IMR-90 (cell line): ENCODE data around the gene NUDT5. TPM values are rescaled to one million over a fixed set of nuclear protein-coding genes. Genes with fewer than 3 reads are reported as not detected.

Source experiments
- ATAC-seq: fragments of 200-7000 bp; cut with Tn5 transposase; 2 replicates; pipeline ENCODE4 v1.9.1; 2020; ENCODE audit warnings: low read depth, mild to moderate bottlenecking, moderate library complexity
- BruUV-seq: library from RNA; stranded (reverse); fragments of 400-500 nt; replicated peaks from 2 replicates; lab custom pipeline; 2021; lab: Mats Ljungman, UMichigan
- CTCF ChIA-PET: fragments of 300-600 bp; formaldehyde crosslinking; extraction: SDS; loops from one replicate; lab custom pipeline; 2021; ENCODE audit warnings: antibody characterized with exemption; lab: Yijun Ruan, JAX
- POLR2A ChIA-PET: fragments of 300-600 bp; sonication (Branson Sonifier 250); formaldehyde crosslinking; loops from one replicate; lab custom pipeline; 2022; ENCODE audit warnings: antibody characterized with exemption; ENCODE audit not compliant: unreplicated experiment; lab: Charles Lee
- DNase-seq: peaks from one replicate; pipeline ENCODE4 v3.0.0; 2013
- H2AFZ ChIP-seq: replicated peaks from 2 replicates; pipeline ENCODE3; 2013; ENCODE audit warnings: low read length, mild to moderate bottlenecking; ENCODE audit not compliant: poor library complexity
- H2AK5ac ChIP-seq: 2 replicates; pipeline ENCODE4 v1.6.1; 2013; ENCODE audit warnings: low read depth, low read length, inconsistent platforms
- H2AK9ac ChIP-seq: replicated peaks from 2 replicates; pipeline ENCODE3; 2013; ENCODE audit warnings: mild to moderate bottlenecking, low read depth, low read length, moderate library complexity; ENCODE audit not compliant: poor library complexity
- H2BK120ac ChIP-seq: 2 replicates; pipeline ENCODE4 v1.6.1; 2013; ENCODE audit warnings: low read depth, low read length, inconsistent platforms
- H2BK15ac ChIP-seq: 3 replicates; pipeline ENCODE4 v1.6.1; 2013; ENCODE audit warnings: low read depth, low read length, inconsistent platforms
- H2BK20ac ChIP-seq: 2 replicates; pipeline ENCODE4 v1.6.1; 2013; ENCODE audit warnings: low read depth, mild to moderate bottlenecking, inconsistent platforms, low read length, moderate library complexity
- H2BK5ac ChIP-seq: 2 replicates; pipeline ENCODE4 v1.6.1; 2013; ENCODE audit warnings: mild to moderate bottlenecking, low read depth, low read length, inconsistent platforms; ENCODE audit not compliant: poor library complexity, severe bottlenecking
- H3K14ac ChIP-seq: replicated peaks from 2 replicates; pipeline ENCODE4 v1.6.1; 2013; ENCODE audit warnings: low read depth, low read length, inconsistent platforms
- H3K18ac ChIP-seq: 2 replicates; pipeline ENCODE4 v1.6.1; 2013; ENCODE audit warnings: low read depth, low read length, control low read depth
- H3K23ac ChIP-seq: 2 replicates; pipeline ENCODE4 v1.6.1; 2013; ENCODE audit warnings: low read depth, low read length, inconsistent platforms
- H3K27ac ChIP-seq: 2 replicates; pipeline ENCODE4 v1.5.1; 2013; ENCODE audit warnings: mild to moderate bottlenecking, control low read depth, low read length; ENCODE audit not compliant: insufficient read depth
- H3K27me3 ChIP-seq: 2 replicates; pipeline ENCODE4 v1.6.1; 2013; ENCODE audit warnings: low read length; ENCODE audit not compliant: control insufficient read depth, insufficient read depth
- H3K36me3 ChIP-seq: 2 replicates; pipeline ENCODE4 v1.6.1; 2013; ENCODE audit warnings: low read length, mixed read lengths; ENCODE audit not compliant: control insufficient read depth, insufficient read depth
- H3K4ac ChIP-seq: 2 replicates; pipeline ENCODE4 v1.6.1; 2013; ENCODE audit warnings: low read depth, low read length, inconsistent platforms
- H3K4me1 ChIP-seq: 2 replicates; pipeline ENCODE4 v1.6.1; 2013; ENCODE audit warnings: low read length, mixed read lengths; ENCODE audit not compliant: control insufficient read depth, insufficient read depth
- H3K4me2 ChIP-seq: 2 replicates; pipeline ENCODE4 v1.6.1; 2013; ENCODE audit warnings: low read depth, mild to moderate bottlenecking, control low read depth, low read length, moderate library complexity
- H3K4me3 ChIP-seq: 2 replicates; pipeline ENCODE4 v1.5.1; 2013; ENCODE audit warnings: low read depth, mild to moderate bottlenecking, control low read depth, low read length, moderate library complexity; ENCODE audit not compliant: insufficient read depth
- H3K56ac ChIP-seq: 2 replicates; pipeline ENCODE4 v1.6.1; 2013; ENCODE audit warnings: low read length, inconsistent platforms; ENCODE audit not compliant: insufficient read depth; ENCODE audit errors: extremely low read depth
- H3K79me1 ChIP-seq, 2 experiments: 2 replicates each; pipeline ENCODE4 v1.6.1; 2013; ENCODE audit warnings: low read length in 2 of 2, inconsistent platforms in 1 of 2, low read depth in 1 of 2
- H3K9ac ChIP-seq: 2 replicates; pipeline ENCODE4 v1.6.1; 2013; ENCODE audit warnings: low read depth, low read length, control low read depth
- H3K9me1 ChIP-seq: 2 replicates; pipeline ENCODE4 v1.6.1; 2013; ENCODE audit warnings: low read length, inconsistent platforms; ENCODE audit not compliant: insufficient read depth
- H3K9me3 ChIP-seq: 2 replicates; pipeline ENCODE4 v1.6.1; 2013; ENCODE audit warnings: low read length; ENCODE audit not compliant: control insufficient read depth, insufficient read depth
- H4K20me1 ChIP-seq: 2 replicates; pipeline ENCODE4 v1.6.1; 2013; ENCODE audit warnings: low read length, inconsistent platforms; ENCODE audit not compliant: insufficient read depth
- H4K5ac ChIP-seq: 2 replicates; pipeline ENCODE4 v1.6.1; 2013; ENCODE audit warnings: mild to moderate bottlenecking, low read depth, low read length, control low read depth
- H4K8ac ChIP-seq, 2 experiments: 2 replicates each; pipeline ENCODE4 v1.6.1; 2013; ENCODE audit warnings: low read depth in 2 of 2, low read length in 2 of 2, control low read depth in 1 of 2, inconsistent platforms in 1 of 2
- H4K91ac ChIP-seq: 2 replicates; pipeline ENCODE4 v1.6.1; 2013; ENCODE audit warnings: low read depth, low read length, inconsistent platforms; ENCODE audit not compliant: insufficient read depth
- BHLHE40 ChIP-seq: fragments of 150-350 bp; IDR thresholded peaks from 2 replicates; pipeline ENCODE4 v1.6.1; 2016; ENCODE audit warnings: mild to moderate bottlenecking, low read depth, low read length
- CEBPB ChIP-seq: IDR thresholded peaks from 2 replicates; pipeline ENCODE4 v1.6.1; 2012; ENCODE audit warnings: low read depth, low read length, improper control_type of control experiment
- CHD1 ChIP-seq: IDR thresholded peaks from 2 replicates; pipeline ENCODE4 v1.6.1; 2012; ENCODE audit warnings: low read depth, low read length, improper control_type of control experiment
- CTCF ChIP-seq: conservative IDR thresholded peaks from 2 replicates; pipeline ENCODE4 v1.5.1; 2012; ENCODE audit warnings: mild to moderate bottlenecking, low read depth, low read length, improper control_type of control experiment
- ELK1 ChIP-seq: fragments of 150-350 bp; IDR thresholded peaks from 2 replicates; pipeline ENCODE4 v1.6.1; 2016; ENCODE audit warnings: low read depth, mild to moderate bottlenecking, low read length, moderate library complexity, borderline replicate concordance
- MAFK ChIP-seq: IDR thresholded peaks from 2 replicates; pipeline ENCODE4 v1.6.1; 2012; ENCODE audit warnings: low read depth, low read length, improper control_type of control experiment
- MXI1 ChIP-seq: IDR thresholded peaks from 2 replicates; pipeline ENCODE4 v1.6.1; 2012; ENCODE audit warnings: low read depth, mild to moderate bottlenecking, low read length, moderate library complexity, borderline replicate concordance
- NFE2L2 ChIP-seq: fragments of 150-350 bp; IDR thresholded peaks from 2 replicates; pipeline ENCODE4 v1.6.1; 2016; ENCODE audit warnings: low read depth, mild to moderate bottlenecking, low read length
- RAD21 ChIP-seq: IDR thresholded peaks from 2 replicates; pipeline ENCODE4 v1.6.1; 2012; ENCODE audit warnings: low read length, improper control_type of control experiment
- RCOR1 ChIP-seq: IDR thresholded peaks from 2 replicates; pipeline ENCODE4 v1.6.1; 2012; ENCODE audit warnings: mild to moderate bottlenecking, low read length, improper control_type of control experiment; ENCODE audit not compliant: insufficient replicate concordance
- USF2 ChIP-seq: fragments of 150-350 bp; IDR thresholded peaks from 2 replicates; pipeline ENCODE4 v1.6.1; 2017; ENCODE audit warnings: mild to moderate bottlenecking, antibody characterized with exemption, low read length, low read depth
- WGBS, 2 experiments: methylation state at CpG; one replicate each; pipeline versions ENCODE4 v1.1.5 to v1.1.7; 2013; ENCODE audit warnings: missing lambda C conversion rate in 2 of 2; ENCODE audit not compliant: insufficient read length in 1 of 2; ENCODE audit errors: extremely low coverage in 2 of 2; 5-methylcytosine and 5-hydroxymethylcytosine counted together
- dilution Hi-C: fragments of 300-500 bp; cut with HindIII; formaldehyde crosslinking; loops from one replicate; pipeline ENCODE4 v1.14.3; 2018; ENCODE audit warnings: low sequenced_read_pairs; ENCODE audit not compliant: unreplicated experiment
- in situ Hi-C: fragments of 300-500 bp; cut with MboI; formaldehyde crosslinking; loops from 3 replicates; pipeline ENCODE4 v1.14.3; 2019; ENCODE audit warnings: low sequenced_read_pairs, inconsistent platforms, mixed read lengths
- intact Hi-C: fragments of 100-400 bp; cut with micrococcal nuclease; formaldehyde crosslinking; loops from 2 replicates; pipeline ENCODE4 v1.10.0; 2022
- polyA plus RNA-seq, 3 experiments: library from polyadenylated mRNA; depleted of rRNA; stranded (reverse); fragments of >200 nt; gene quantifications; 2 replicates each; pipeline ENCODE4 v1.2.3, GENCODE V29; 2012; ENCODE audit warnings: low replicate concordance in 1 of 3
- total RNA-seq: library from RNA; depleted of rRNA; stranded (reverse); fragments of >200 nt; gene quantifications from 2 replicates; pipeline ENCODE4 v1.2.3, GENCODE V29; 2012

The NUDT5 gene
- total and polyA plus RNA-seq, 2 of the 4 experiments (the other 2 are of a cell fraction): 70.1 to 74.6 TPM

- TF ChIP-seq USF2: peak; percentile 79
- TF ChIP-seq MAFK: no peak
- TF ChIP-seq BHLHE40: no peak
These were observed 66.2 kb downstream of the NUDT5 start, which contains the start of gene SEC61A2 (continued) for GRCh38 chr10:12129222-12130111.

GRCh38 chr10:12121673-12122072 lies 74.0 kb downstream of the NUDT5 start:
- POLR2A ChIA-PET: no interaction called here
- no peak for TF ChIP-seq CTCF
- no peak for TF ChIP-seq RAD21
- TF ChIP-seq CHD1: no peak
- TF ChIP-seq USF2: no peak
- TF ChIP-seq NFE2L2: no peak
- no peak for TF ChIP-seq RCOR1
- TF ChIP-seq ELK1: no peak
- no peak for TF ChIP-seq MXI1
- no peak for TF ChIP-seq CEBPB

More at GRCh38 chr10:12121673-12122072, 74.0 kb downstream of the NUDT5 start:
- CTCF ChIA-PET: no interaction called here
- dilution Hi-C loops: no loop called here
- no peaks in the 10 kb centered on the region for H3K9me1 ChIP-seq
- no peak overlapping the region for H2BK5ac ChIP-seq
- intact Hi-C loops: no loop called here
- no peak overlapping the region for H3K4ac ChIP-seq
- H3K27ac ChIP-seq: no peak overlapping the region
- H4K8ac ChIP-seq: no peak overlapping the region
- no peak overlapping the region for H3K9ac ChIP-seq
- H2AK5ac ChIP-seq: no peak overlapping the region
- in situ Hi-C loops: no loop called here
- H3K4me2 ChIP-seq: no peak overlapping the region
- H4K5ac ChIP-seq: no peak overlapping the region
- no peak overlapping the region for H2AK9ac ChIP-seq
- H3K36me3 ChIP-seq: peaks cover 26% of the 10 kb centered on the region
- H2BK15ac ChIP-seq: no peak overlapping the region
- no peak overlapping the region for H3K56ac ChIP-seq
- no peak overlapping the region for H2BK120ac ChIP-seq
- no peak overlapping the region for H2AFZ ChIP-seq
- ATAC-seq (no peak), DNase-seq (no peak)
- H3K27me3 ChIP-seq: no peaks in the 10 kb centered on the region
- no peak overlapping the region for H3K23ac ChIP-seq
- no peak overlapping the region for H3K4me3 ChIP-seq
- no peaks in the 10 kb centered on the region for H3K9me3 ChIP-seq
- H3K79me1 ChIP-seq: no peaks in the 10 kb centered on the region
- H3K4me1 ChIP-seq: no peaks in the 10 kb centered on the region
- no CpG with 5 or more reads among the region's 4 CpGs for WGBS, 2 experiments
- no peak overlapping the region for H2BK20ac ChIP-seq
- H3K18ac ChIP-seq: no peak overlapping the region
- H4K20me1 ChIP-seq: no peaks in the 10 kb centered on the region
- BruUV-seq: no TSS peak
- H3K14ac ChIP-seq: no peak overlapping the region
- H4K91ac ChIP-seq: no peak overlapping the region
